HG03103 (cell line): ENCODE measurements around the gene GALNT9.
"Not testable (repeated sequence)": the region's sequence is repeated elsewhere in the genome, so short reads cannot be mapped to it uniquely, and the experiment has no call there.

Source experiments
- ATAC-seq: cut with Tn5 transposase; IDR thresholded peaks from one replicate; pipeline ENCODE4 v1.9.1; 2021; ENCODE audit warnings: low read depth; ENCODE audit not compliant: unreplicated experiment

The GALNT9 gene

GRCh38 chr12:132315951-132316350 is 13.4 kb downstream of the GALNT9 start:
- no peak for ATAC-seq

DNA sequence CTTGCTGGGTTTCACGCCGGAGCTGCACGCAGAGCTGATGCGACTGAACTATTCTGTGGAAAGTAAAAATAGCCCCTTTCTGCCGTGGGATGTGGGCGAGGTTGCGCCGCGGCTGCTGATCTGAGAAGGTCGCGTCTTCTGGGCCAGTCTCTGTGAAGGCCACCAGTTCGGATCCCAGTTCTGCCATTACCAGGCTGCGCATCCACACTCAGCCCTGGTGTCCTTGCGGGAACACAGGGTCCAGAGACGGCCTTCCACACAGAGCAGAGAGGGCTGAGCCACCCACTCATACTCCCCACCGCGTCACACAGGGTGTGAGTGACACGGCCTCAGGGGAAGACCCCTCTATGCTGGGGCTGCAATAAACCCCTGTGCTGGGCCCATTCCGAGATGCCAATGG is 13.9 kb downstream of the GALNT9 start:
- ATAC-seq, result no peak

GRCh38 chr12:132314516-132315233 is 14.7 kb downstream of the GALNT9 start:
- no peak for ATAC-seq

GRCh38 chr12:132314035-132314434 is 15.4 kb downstream of the GALNT9 start:
- no peak for ATAC-seq

DNA sequence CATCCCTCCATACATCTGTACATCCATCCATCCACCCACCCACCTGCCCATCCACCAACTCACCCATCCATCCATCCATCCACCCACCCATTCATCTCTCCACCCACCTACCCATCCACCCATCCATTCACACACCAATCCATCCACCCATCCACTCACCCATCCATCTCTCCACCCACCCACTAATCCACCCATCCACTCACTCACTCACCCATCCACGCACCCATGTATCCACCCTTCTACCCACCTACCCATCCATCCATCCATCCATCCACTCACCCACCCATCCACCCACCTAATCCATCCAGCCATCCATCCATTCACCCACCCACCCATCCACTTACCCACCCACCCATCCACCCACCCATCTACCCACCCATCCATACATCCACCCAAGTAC is 16.2 kb downstream of the GALNT9 start:
- no peak for ATAC-seq

GRCh38 chr12:132312516-132312915 is 16.9 kb downstream of the GALNT9 start:
- no peak for ATAC-seq

- ATAC-seq, result no peak
Measured at GRCh38 chr12:132311201-132311915, 18.0 kb downstream of the GALNT9 start.

DNA sequence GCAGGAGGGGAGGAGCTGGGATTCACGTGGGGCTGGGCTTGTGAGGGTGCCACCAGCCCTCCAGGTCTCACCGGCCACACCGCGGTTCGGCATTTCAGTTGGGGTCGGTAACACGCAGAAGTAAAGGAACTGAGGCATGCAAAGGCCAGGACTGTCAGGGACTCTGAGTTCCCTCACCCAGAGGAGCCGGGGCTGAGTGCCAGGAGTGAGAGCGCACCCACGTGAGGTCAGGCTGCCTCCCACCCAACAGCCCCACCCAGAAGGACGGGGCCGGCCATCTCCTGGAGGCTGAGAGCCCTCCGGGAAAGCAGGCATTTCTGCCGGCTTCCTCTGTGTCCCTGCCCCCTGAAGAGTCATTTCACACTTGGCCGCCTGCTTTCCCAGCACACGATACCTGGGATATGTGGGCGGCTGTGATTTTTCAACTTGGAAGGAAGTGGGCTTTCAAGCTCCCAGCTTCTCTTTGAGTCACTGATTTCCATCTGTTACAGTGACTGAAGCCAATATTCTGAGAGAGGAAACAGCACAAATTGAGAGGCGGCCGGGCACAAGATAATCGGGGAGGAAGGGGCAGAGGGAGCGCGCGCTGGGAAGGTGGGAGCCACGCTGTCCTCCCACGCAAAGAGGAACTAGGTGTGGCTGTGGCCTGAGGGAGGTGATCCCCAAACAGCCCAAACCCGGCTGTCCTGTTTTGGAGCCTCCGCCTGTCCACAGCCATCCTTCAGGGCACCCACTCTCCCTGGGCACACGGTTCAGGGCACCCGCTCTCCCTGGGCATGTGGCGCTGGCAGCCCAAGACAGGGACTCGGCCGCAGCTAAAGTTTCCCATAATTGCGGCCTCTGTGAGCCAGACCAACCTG is 19.0 kb downstream of the GALNT9 start:
- ATAC-seq, result no peak

- ATAC-seq, result no peak
Measured at GRCh38 chr12:132309596-132310086, 19.7 kb downstream of the GALNT9 start.

DNA sequence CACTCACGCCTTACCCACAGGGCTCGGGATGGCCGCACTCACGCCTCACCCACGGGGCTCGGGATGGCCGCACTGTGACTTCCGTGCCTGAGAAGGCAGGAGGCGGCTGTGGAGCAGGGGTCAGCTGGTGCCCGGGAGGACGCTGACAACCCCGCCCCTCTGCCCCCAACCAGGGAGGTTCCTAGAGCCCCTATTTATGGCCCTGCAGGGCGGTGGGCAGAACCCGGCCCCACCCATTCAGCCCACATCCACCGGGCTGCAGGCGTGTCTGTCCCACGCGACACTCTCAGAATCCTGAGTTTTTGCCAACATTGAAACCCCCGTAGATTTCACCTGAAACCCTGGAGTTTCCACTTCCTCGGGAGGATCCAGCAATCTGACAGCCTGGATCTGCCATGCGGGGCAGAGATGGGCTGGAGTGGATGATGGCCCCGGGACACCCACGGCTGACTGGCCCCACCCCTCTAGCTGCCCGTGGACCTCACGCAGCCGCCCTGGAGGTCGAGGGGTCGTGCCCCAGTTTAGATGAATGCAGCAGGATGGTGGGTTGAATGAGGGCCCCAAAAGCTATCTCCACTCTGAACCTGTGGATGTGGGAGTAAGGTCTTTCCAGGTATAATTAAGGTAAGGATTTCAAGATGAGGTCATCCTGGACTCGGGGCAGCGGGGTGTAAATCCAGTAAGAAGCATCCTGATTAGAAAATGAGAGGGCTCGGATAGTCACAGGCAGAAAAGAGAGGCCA is 20.4 kb downstream of the GALNT9 start:
- ATAC-seq, result no peak

- no peak for ATAC-seq
Measured at GRCh38 chr12:132307976-132308852, 21.2 kb downstream of the GALNT9 start.

DNA sequence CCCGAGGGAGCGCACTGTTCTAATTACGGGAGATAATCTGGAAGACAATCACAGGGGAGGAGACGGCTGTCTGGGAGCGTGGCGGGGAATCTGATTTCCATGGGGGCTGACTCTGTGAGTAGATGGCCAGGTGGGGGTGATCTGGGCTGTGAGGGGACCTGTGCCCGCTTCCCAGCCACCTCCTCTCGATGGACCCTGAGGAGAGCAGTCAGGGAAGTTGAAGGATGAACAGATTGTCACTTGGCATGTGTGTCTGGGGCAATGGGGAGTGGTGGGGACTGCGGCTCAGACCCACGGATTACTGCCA is 22.6 kb downstream of the GALNT9 start:
- no peak for ATAC-seq

DNA sequence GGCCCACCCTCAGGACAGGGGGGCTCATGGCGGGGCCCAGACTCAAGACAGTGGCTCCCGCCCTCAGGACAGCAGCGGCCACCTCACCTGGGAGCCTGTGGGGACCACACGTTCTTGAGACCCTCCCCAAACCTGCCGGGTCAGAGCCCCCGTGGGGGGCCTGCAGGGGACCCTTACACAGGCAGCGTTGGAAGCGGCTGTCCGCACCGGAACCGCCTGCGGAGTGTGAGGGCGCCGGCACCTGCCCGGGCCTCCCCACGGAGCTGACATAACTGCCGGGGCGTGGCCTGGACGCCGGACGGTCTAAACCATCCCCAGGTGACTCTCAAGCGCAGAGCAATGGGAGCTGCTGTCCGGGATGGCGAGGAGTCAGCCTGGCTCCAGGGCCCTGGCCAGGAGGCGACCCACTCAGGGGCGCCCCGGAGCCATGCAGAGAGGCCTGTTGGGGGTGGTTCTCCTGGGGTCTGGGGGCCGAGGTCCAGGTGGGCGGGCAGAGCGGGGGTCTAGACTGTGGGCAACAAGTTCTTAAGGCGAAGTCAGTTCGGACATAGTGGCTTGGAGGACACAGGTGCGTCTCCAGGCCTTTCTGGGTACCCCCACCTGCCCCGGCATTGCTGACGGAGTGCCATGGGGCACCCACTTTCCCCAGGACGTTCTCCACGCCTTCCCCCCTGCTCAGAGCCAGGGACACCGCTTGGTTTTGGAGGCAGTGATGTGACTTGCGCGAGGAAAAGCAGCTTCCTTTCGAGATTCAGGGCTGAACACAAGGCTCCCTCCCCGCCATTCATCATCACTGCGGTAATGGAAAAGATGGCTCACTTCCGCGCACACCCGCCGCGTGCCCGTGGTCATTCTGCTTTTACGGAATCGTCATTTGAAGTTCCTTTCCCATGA is 23.2 kb downstream of the GALNT9 start:
- no peak for ATAC-seq

- no peak for ATAC-seq
Measured at GRCh38 chr12:132305560-132305966, 23.8 kb downstream of the GALNT9 start.

GRCh38 chr12:132304866-132305265 is 24.5 kb downstream of the GALNT9 start:
- ATAC-seq, result not testable (repeated sequence)

- ATAC-seq, result not testable (repeated sequence)
Measured at GRCh38 chr12:132303853-132304373, 25.5 kb downstream of the GALNT9 start.

GRCh38 chr12:132302466-132303358 is 26.7 kb downstream of the GALNT9 start:
- no peak for ATAC-seq
